CD4-positive, alpha-beta T cell treated with Interleukin-4 for 1 hour (primary cell): ENCODE measurements around the gene SLC25A23.
"Not testable (repeated sequence)": the region's sequence is repeated elsewhere in the genome, so short reads cannot be mapped to it uniquely, and the experiment has no call there.

Experiments
- DNase-seq, 2 donors: peaks; one replicate each; pipeline ENCODE4 v3.0.0-alpha.2; 2020 to 2022

The SLC25A23 gene

GRCh38 chr19:6424195-6424938 is 35.2 kb downstream of the SLC25A23 start, which contains the start of gene KHSRP:
Gene KHSRP, minus strand, starts transcription at chr19:6424811. Its CDS starts 110 bp downstream, at chr19:6424701.
- peak in 1 of 2 donors; percentile 22 for DNase-seq

DNA sequence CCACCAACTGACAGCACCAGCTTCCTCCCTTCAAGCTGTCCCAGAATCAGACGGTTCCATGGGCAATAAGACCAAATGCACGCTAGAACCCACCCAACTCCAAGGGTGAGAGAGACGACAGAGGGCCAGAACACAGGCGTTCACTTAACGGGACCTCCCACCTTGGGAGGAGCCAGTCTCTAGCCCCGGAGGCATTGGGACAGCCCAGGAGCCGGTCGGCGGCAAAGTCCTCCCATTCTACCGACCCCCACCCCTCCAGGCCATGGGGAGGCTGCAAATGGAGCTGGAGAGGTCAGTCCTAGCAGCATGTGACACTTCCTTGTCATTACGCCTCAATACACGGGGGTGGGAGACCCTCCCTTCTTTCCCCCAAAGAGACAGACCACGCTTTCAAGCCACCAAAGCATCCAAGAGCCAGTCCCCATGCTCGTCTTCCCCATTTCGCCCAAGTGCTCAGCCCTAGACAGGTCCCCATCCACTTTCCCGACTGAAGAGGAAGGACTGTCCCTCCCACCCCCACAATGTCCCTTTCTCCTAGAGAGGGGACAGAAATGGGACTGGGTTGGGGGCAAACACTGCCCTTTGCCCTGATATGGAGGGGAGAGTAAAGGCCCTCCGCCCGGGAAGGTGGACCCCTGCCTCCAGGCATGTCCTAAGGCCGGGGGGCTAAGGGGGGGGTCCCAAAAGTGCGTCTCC is 35.9 kb downstream of the SLC25A23 start:
- DNase-seq, result peak in 1 of 2 donors; percentile 24

DNA sequence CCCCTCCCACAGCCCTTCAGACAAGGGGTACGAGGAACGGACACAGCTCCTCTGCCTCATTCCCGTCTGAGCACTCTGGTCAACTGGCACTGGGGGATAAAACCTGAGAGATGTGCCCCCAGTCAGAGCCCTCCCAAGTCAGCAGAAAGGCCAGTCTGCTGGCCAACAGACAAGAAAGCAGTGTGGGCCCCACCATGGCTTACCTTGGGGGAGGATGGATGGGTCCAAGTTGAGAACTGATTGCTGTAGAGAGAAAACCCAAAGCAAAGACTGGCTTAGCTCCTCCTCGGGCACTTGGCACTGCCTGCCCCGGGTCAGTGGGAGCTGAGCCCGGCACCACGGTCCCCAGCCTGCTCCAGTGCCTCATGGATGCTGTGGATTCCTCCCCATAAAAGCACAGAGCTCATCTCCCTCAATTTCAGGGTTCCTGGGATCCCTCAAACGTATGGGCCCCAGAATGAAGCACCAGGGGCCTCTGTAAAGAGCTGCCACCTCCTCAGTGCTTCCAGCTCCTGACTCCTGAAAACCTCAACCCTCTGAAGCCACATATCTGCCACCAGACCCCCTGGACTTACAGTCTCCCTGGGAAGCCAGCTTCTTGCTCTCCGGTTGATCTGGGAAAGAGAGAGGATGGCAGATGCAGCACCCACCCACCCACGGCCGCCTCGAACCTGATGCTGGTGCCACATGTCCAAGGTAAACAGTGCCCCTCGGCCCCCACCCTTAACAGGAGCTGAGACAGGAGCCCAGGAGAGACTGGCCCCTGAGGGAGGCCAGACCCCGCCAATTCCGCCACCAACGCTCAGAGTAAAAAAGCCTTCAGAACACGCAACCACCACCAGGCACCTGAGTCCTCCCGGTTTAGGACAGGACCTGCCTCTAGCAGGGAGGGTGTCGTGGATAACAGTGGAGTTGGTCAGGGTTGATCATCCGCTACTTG is 38.2 kb downstream of the SLC25A23 start:
- DNase-seq, result no peak

- DNase-seq, result no peak
These were observed 41.0 kb downstream of the SLC25A23 start for GRCh38 chr19:6418562-6418932.

- no peak for DNase-seq
These were observed 41.7 kb downstream of the SLC25A23 start for GRCh38 chr19:6417713-6418561.

DNA sequence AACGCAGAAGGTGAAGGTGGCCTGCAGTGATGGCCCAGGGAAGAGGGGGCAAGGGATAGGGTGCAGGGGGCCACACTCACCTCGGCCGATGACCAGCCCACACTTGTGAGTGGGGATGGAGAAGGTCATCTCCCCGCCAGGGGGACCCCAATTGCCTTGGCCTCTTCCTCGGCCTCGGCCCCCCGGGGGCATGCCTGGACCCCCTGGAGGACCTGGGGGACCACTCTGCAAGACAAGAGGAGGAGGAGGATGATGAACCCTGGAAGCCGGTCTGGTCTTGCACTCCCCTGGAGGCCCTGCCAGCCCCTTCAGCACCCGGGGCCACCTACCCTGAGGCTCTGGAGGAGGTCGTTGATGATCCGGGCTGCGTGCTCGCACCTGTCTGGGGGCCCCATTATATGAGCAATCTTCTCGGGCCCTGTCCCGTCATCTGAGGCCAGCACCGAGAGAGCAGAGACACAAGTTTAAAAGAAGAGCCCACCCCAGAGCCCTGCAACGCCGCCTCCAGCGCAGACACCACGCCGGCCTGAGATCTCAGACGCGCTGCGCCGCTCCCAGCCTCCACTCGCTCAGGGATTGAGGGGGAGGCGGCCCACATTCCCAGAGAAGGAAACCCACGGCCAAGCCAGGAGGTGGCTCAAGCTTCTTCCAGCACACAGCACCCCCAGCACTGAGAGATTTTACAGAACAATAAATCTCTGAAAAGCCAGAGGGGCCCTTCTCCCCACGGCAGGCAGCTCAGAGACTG is 42.8 kb downstream of the SLC25A23 start:
- DNase-seq, result no peak

DNA sequence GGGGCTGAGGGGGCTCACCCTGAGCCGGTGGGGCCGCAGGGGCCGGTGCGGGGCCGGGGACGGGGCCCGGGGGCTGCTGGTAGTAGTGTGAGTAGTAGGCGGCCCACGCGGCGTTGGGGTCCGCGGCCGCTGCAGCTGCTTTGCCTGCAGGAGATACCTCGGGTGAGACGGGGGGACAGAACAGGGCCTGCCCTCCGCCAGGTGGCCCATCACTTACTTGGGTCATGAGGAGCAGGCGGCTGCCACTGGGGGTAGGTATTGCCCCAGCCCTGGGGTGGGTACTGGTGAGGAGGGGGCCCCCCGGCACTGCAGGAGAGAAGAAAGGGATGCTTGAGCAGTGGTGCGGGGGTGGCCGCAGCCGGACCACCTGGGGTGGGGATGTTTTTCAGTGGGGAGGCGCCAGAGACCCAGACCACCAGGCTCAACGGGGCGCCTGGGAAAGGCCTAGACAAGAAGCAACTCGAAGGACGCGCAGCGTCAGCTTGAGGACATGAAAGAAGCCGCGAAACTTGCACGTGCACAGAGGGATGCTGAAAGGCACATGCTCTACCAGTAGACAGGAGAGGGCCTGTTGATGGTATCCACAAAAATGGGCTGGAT is 43.9 kb downstream of the SLC25A23 start:
- DNase-seq, result no peak

GRCh38 chr19:6414793-6415590 is 44.6 kb downstream of the SLC25A23 start:
- no peak for DNase-seq

DNA sequence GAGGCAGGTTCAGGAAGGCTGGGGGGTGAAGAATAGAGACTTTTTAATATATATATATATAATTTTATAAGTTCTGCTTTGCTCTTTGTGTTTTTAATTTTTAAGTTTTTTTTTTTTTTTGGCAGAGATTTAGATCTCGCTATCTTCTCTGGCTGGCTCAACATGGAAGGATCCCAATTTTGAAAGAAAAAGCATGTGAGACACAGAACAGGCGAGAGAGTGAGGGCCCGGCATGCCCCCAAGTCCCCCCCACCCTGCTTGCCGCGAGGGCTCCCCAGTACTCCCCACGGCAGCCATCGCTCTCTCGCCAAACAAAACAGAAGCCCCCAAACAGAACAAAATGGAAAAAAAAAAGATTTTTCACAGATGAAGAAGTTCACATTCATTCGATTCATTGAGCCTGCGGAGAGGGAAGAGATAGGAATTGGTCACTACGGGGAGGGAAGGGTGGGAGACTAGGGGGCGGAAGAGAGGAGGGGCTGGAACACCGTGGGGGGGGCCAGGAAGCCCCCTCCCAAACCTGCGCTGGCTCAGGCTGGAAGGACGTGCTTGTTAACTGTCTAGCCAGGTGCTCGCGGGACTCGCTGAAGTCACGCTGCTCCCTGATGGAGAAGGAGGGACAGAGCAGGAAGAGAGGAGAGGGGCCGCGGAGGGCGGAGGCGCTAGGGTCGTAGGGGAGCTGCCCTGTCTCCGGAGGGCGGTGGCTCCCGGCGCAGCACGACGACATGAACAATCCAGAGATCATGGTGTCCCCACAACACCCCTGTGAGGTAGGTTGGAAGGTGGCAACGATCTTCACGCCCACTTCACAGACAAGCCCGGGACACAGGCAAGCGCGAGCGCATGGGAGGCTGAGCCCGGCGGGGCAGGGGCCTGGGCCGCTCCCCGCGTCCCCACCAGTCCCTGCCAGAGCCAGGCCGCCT is 45.6 kb downstream of the SLC25A23 start:
- DNase-seq, result no peak

- DNase-seq, result no peak
These were observed 46.3 kb downstream of the SLC25A23 start for GRCh38 chr19:6413291-6413690.

DNA sequence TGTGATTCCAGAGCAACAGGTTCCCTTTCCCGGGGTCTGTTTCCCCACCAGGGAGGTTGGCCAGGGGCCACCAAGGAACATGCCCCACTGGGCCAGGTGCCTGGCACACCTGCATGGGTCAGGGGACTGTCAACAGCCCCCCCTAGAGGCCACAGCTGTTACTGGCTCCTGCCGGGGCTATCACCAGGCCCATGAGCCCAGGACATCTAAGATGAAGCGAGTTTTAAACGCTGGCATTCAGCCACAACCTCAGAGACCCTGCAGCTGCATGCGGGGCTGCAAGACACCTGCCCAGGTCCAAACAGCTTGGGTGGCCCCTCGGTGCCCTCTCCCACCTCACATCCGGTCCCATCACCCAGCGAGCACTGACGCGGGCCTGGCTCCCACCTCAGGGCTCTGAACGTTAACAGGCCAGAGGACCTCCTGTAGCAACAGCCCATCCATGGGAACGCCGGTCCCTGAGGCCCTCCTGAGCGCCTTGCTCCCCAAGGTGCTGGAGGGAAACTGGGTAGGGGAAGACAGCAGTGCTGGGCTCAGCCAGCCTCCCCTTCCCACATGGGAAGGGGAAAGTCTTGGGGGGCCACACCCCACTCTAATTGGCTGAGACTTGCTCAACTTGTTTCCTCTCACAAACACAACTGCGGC is 47.0 kb downstream of the SLC25A23 start:
- peak; percentile 39 to 55 for DNase-seq

GRCh38 chr19:6412061-6412446 is 47.5 kb downstream of the SLC25A23 start:
- no peak for DNase-seq

DNA sequence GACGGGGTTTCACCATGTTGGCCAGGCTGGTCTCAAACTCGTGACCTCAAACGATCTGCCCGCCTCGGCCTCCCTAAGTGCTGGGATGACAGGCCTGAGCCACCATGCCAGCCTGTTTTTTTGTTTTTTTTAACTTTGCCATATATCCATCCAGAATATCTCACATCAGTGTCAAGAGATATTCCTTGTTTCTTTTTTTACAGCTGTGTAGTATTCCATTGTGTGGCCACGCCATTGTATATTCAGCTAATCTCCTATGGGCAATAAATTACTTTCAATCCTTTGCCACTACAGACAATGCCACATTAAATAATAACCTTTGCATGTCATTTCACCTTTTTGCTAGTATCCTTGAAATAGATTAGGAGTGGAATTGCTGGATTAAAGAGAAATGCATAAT is 50.2 kb downstream of the SLC25A23 start:
- DNase-seq, result no peak

DNA sequence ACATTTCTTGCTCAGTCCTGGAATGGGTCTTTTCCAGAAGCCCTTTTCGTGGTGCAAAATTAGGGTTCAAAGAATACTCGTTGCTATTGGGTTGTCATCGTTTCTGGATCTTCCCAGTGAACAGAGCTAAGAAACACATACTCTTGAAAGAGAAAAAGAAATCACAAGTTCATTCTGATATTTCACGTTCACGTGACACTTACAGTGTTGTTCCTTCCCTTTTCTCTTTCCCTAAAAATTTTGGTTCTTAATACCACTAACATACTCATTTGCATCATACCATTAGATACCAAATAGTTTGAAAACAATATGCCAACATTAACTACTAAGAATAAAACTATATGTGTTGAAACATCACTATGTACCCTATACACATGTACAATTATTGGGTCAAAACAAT is 53.2 kb downstream of the SLC25A23 start:
- DNase-seq, result no peak

GRCh38 chr19:6402837-6403608 is 56.6 kb downstream of the SLC25A23 start:
- DNase-seq, result no peak

- no peak for DNase-seq
These were observed 57.5 kb downstream of the SLC25A23 start for GRCh38 chr19:6402058-6402457.

DNA sequence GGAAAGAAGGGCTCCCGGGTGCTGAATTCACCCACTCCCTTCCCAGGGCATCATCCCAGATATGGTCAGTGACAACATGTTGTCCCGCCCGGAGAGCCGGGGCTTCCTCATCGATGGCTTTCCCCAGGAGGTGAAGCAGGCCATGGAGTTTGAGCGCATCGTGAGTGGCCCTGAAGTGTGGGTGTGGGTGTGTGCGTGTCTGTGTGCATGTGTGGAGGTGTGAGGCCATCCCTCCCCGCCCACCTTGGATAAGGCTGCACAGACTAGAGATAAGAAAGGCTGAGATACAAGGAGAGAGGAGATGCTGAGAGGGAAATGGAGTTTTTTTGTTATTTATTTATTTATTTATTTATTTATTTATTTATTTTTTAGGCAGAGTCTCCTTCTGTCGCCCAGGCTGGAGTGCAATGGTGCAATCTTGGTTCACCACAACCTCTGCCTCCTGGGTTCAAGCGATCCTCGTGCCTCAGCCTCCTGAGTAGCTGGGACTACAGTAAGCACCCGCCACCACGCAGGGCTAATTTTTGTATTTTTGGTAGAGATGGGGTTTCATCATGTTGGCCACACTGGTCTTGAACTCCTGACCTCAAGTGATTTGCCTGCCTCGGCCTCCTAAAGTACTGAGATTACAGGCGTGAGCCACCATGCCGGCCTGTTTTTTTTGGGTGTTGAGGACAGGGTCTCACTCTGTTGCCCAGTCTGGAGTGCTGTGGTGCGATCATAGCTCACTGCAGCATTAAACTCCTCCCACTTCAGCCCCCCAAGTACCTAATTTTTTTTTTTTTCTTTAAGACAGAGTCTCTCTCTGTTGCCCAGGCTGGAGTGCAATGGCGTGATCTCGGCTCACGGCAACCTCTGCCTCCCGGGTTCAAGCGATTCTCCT is 59.3 kb downstream of the SLC25A23 start:
- not testable (repeated sequence) for DNase-seq
